HEK293T (cell line): ENCODE data around the gene TCEANC2.
"Not testable (repeated sequence)": the region's sequence is repeated elsewhere in the genome, so short reads cannot be mapped to it uniquely, and the experiment has no call there.

Source experiments
- CTCF ChIA-PET: fragments of 350-600 bp; formaldehyde crosslinking; extraction: SDS; loops from one replicate; lab custom pipeline; 2021; ENCODE audit warnings: antibody characterized with exemption, inconsistent platforms; lab: Yijun Ruan, JAX
- POLR2A ChIA-PET: fragments of 350-600 bp; formaldehyde crosslinking; extraction: SDS; loops from one replicate; lab custom pipeline; 2020; ENCODE audit warnings: antibody characterized with exemption, inconsistent platforms; lab: Yijun Ruan, JAX
- DNase-seq: peaks from one replicate; pipeline ENCODE4 v3.0.0; 2012; ENCODE audit warnings: mixed read lengths; ENCODE audit errors: extremely low spot score
- ARNT ChIP-seq: fragments of 450-650 bp; IDR thresholded peaks from 2 replicates; pipeline ENCODE4 v1.6.1; 2017; ENCODE audit warnings: mild to moderate bottlenecking
- BHLHE40 ChIP-seq: fragments of 450-650 bp; IDR thresholded peaks from 2 replicates; pipeline ENCODE4 v1.6.1; 2016; ENCODE audit warnings: mild to moderate bottlenecking, moderate library complexity, borderline replicate concordance
- CTBP1 ChIP-seq: fragments of 450-650 bp; IDR thresholded peaks from 2 replicates; pipeline ENCODE4 v1.6.1; 2016; ENCODE audit warnings: borderline replicate concordance
- ELF4 ChIP-seq: fragments of 450-650 bp; IDR thresholded peaks from 2 replicates; pipeline ENCODE4 v1.6.1; 2017; ENCODE audit warnings: antibody characterized with exemption
- FOXA1 ChIP-seq: fragments of 450-650 bp; IDR thresholded peaks from 2 replicates; pipeline ENCODE4 v1.6.1; 2016; ENCODE audit warnings: mild to moderate bottlenecking
- FOXK2 ChIP-seq: fragments of 450-650 bp; IDR thresholded peaks from 2 replicates; pipeline ENCODE4 v1.6.1; 2016; ENCODE audit warnings: mild to moderate bottlenecking
- FOXM1 ChIP-seq: fragments of 450-650 bp; IDR thresholded peaks from 2 replicates; pipeline ENCODE4 v1.6.1; 2017; ENCODE audit warnings: mild to moderate bottlenecking, borderline replicate concordance
- HDGF ChIP-seq: fragments of 450-650 bp; IDR thresholded peaks from 2 replicates; pipeline ENCODE4 v1.6.1; 2017; ENCODE audit warnings: antibody characterized with exemption, borderline replicate concordance
- L3MBTL2 ChIP-seq: fragments of 450-650 bp; conservative IDR thresholded peaks from 2 replicates; pipeline ENCODE4 v1.6.1; 2016; ENCODE audit warnings: mild to moderate bottlenecking
- LEF1 ChIP-seq: fragments of 450-650 bp; IDR thresholded peaks from 2 replicates; pipeline ENCODE4 v1.6.1; 2017; ENCODE audit warnings: mild to moderate bottlenecking, borderline replicate concordance
- NFRKB ChIP-seq: fragments of 450-650 bp; IDR thresholded peaks from 2 replicates; pipeline ENCODE4 v1.6.1; 2016; ENCODE audit warnings: mild to moderate bottlenecking, moderate library complexity
- SP1 ChIP-seq: fragments of 450-650 bp; IDR thresholded peaks from 2 replicates; pipeline ENCODE4 v1.6.1; 2017
- SUZ12 ChIP-seq: fragments of 450-650 bp; IDR thresholded peaks from 2 replicates; pipeline ENCODE4 v1.6.1; 2016; ENCODE audit warnings: mild to moderate bottlenecking
- TARDBP ChIP-seq: fragments of 450-650 bp; IDR thresholded peaks from 2 replicates; pipeline ENCODE4 v1.6.1; 2016
- ZNF384 ChIP-seq: fragments of 450-650 bp; IDR thresholded peaks from 2 replicates; pipeline ENCODE4 v1.6.1; 2016
- TF ChIP-seq, protein P1 (sequence below): fragments of 450-650 bp; IDR thresholded peaks from 2 replicates; pipeline ENCODE4 v1.6.1; 2016

Gene TCEANC2

DNA sequence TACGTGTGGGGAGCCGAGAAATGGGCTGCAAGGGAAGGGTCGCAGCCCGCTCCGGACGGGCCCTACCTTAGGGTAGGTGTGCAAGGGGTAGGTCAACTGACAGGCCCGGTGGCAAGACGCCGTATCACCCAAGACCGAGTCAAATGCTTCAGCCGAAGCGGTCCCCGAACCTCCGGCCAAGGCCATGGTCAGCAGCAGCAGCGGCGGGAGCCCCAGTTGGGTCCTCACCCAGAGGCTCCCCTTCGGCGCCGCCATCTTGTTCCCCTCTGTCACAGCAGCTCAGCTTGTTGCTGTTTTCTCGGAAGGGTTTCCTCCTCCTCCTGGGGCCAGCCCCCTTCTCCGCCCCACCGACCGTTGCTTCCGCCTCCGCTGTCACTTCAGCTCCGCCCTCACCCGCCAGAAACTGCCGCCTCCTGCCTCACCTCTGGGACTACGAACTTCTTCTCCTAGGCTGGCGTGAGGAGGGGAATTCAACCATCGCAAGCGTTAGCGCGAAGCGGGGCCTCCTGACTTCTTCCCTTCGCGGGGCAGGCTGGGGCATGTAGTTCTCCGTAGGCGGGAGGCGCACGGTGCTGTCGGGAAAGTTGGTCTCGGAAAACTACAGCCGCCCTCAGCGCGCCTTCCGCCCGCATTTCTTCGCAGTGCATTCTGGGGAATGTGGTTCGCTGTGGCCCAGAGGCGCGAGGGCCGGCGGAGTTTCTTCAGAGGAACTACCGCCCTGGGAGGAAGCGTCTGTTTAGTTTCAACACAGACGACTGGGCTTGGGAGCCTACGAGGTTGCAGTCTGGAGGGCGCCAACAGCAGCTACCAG lies at the start of gene TCEANC2, which contains the start of gene TMEM59:
TSS of gene TCEANC2 (plus strand) at position 675 of the 811 bp plus-strand sequence. CDS start 815 bp downstream, outside the sequence.
TSS of gene TMEM59 (minus strand) at position 271 of the 811 bp plus-strand sequence. CDS start at position 255, 16 bp downstream.
- CTCF ChIA-PET = interaction anchor here (0.5 to 0.8 kb wide), 3 partner anchors 29 to 551 kb away, joined by 3 read pairs; no protein-coding TSS in a partner anchor
- TF ChIP-seq LEF1 (no peak), FOXA1 (no peak), BHLHE40 (no peak), CTBP1 (no peak), HDGF (no peak), SUZ12 (peak; percentile 83), ELF4 (peak; percentile 86), SP1 (no peak), ZNF384 (no peak), FOXK2 (peak; percentile 88), FOXM1 (no peak), ARNT (no peak), L3MBTL2 (peak; percentile 63), TARDBP (no peak)
- TF ChIP-seq, protein P1, sequence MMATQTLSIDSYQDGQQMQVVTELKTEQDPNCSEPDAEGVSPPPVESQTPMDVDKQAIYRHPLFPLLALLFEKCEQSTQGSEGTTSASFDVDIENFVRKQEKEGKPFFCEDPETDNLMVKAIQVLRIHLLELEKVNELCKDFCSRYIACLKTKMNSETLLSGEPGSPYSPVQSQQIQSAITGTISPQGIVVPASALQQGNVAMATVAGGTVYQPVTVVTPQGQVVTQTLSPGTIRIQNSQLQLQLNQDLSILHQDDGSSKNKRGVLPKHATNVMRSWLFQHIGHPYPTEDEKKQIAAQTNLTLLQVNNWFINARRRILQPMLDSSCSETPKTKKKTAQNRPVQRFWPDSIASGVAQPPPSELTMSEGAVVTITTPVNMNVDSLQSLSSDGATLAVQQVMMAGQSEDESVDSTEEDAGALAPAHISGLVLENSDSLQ = peak; percentile 79
- POLR2A ChIA-PET = interaction anchor here (0.8 to 2.4 kb wide), 9 partner anchors 9 to 669 kb away, joined by 3 to 7 read pairs (median 3); partner anchors contain the start of genes CYB5RL, IFT25 and MRPL37
- peak; percentile 95 for DNase-seq

DNA sequence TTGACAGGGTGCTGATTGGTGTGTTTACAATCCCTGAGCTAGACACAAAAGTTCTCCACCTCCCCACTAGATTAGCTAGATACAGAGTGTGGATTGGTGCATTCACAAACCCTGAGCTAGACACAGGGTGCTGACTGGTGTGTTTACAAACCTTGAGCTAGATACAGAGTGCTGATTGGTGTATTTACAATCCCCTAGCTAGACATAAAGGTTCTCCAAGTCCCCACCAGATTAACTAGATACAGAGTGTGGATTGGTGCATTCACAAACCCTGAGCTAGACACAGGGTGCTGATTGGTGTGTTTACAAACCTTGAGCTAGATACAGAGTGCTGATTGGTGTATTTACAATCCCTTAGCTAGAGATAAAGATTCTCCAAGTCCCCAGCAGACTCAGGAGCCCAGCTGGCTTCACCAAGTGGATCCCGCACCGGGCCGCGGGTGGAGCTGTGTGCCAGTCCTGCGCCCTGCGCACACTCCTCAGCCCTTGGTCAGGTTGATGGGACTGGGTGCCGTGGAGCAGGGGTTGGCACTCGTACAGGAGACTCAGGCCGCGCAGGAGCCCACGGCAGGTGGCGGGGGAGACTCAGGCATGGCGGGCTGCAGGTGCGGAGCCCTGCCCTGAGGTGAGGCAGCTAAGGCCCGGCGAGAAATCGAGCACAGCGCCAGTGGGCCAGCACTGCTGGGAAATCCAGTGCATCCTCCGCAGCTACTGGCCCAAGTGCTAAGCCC lies 49.5 kb upstream of the TCEANC2 start:
- POLR2A ChIA-PET, DNase-seq, CTCF ChIA-PET: not testable (repeated sequence)

DNA sequence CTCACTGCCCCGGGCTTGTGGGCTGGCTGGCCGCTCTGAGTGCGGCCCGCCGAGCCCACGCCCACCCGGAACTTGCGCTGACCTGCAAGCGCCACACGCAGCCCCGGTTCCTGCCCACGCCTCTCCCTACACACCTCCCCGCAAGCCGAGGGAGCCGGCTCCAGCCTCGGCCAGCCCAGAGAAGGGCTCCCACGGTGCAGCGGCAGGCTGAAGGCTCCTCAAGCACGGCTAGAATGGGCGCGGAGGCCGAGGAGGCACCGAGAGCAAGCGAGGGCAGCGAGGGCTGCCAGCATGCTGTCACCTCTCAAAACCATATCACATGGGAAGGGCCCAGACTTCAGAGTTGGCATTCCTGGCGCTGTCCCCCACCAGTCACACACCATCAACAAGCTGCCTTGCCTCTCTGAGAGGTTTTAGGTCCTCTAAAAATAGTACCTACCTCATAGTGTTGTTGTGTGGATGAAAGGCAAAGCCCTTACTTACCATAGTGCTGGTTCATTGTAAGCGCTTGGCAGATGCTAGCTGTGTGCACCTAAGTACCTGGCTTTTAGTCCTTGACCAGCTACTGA lies 48.8 kb upstream of the TCEANC2 start:
- TF ChIP-seq LEF1 (no peak), SP1 (no peak), ZNF384 (no peak), L3MBTL2 (no peak), SUZ12 (no peak), ELF4 (no peak)
- TF ChIP-seq, protein P1 = no peak
- POLR2A ChIA-PET = no interaction called here
- no peak for DNase-seq
- CTCF ChIA-PET = no interaction called here

DNA sequence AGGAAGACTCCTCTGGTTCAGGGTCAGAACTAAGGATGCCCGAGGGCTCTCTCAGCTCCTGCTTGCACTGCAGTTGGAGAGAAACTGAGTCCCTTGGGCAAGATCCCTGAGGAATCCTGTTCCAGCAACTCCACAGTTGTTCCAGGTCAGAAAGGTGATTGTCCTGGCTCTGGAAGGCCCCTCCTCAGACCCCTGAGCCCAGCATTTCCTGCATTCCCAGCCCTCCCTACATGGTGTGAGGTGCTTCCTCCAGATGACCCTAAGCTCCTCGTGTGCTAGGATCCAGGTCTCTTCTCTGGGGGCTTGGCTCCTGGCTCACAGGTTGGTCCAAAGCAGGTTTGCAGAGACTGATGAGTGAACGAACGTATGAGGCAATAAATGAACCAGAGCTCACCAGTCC lies 46.9 kb upstream of the TCEANC2 start:
- no peak for TF ChIP-seq L3MBTL2
- TF ChIP-seq ZNF384 = no peak
- no peak for TF ChIP-seq SP1
- no peak for TF ChIP-seq LEF1
- no peak for TF ChIP-seq FOXA1
- POLR2A ChIA-PET = interaction anchor here (0.9 kb wide), 1 partner anchor 61 kb away, joined by 4 read pairs; the partner anchor contains the start of genes IFT25 and LRRC42
- CTCF ChIA-PET = interaction anchor here (0.6 kb wide), 1 partner anchor 77 kb away, joined by 6 read pairs; no protein-coding TSS in a partner anchor
- no peak for DNase-seq

DNA sequence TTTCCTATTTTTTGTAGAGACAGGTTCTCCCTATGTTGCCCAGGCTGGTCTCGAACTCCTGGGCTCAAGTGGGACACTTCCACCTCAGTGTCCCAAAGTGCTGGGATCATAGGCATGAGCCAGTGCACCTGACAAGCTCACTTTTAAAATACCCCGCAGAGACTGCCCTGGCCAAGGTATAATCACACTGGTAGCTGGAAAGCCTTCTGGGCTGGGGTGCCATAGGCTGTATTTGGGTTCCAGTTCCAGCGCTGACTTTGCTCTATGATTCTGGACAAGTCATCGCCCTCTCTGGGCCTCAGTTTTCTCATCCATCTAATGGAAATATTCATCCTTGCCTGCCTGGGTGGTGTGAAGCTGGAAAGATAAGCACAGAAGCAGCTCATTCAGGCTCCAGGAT lies 45.8 kb upstream of the TCEANC2 start:
- no peak for DNase-seq
- CTCF ChIA-PET = interaction anchor here (0.6 kb wide), 1 partner anchor 66 kb away, joined by 3 read pairs; no protein-coding TSS in a partner anchor
- POLR2A ChIA-PET = interaction anchor here (1.4 kb wide), 1 partner anchor 46 kb away, joined by 4 read pairs; the partner anchor contains the start of genes TCEANC2 and TMEM59
- TF ChIP-seq SUZ12 = no peak
- no peak for TF ChIP-seq HDGF
- TF ChIP-seq ARNT = no peak
- no peak for TF ChIP-seq LEF1
- TF ChIP-seq FOXA1 = no peak
- TF ChIP-seq, protein P1 = no peak
- no peak for TF ChIP-seq ZNF384
- TF ChIP-seq BHLHE40 = no peak
- no peak for TF ChIP-seq TARDBP
- TF ChIP-seq L3MBTL2 = no peak
- TF ChIP-seq NFRKB = no peak
- no peak for TF ChIP-seq FOXM1
- TF ChIP-seq ELF4 = no peak
- no peak for TF ChIP-seq FOXK2
- TF ChIP-seq SP1 = no peak

DNA sequence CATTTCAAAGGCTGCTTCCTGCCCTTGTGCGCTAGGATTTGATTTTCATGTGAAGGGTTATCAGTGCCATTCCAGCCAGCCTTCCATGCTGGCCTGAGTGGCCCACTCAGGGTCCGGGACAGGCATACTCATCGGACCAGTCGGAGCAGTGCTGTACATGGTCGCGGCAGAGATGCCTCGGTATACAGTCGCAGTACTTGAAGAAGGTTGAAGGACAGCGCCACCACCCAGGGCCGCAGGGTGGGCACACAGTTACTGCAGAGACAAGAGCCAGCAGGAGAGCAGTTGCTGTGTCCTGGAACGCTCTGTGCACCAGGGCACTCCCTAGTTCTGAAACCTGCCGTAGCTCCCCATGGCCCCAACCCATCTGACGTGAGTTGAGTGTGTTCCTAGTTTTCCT lies 44.5 kb upstream of the TCEANC2 start:
- POLR2A ChIA-PET = no interaction called here
- no peak for DNase-seq
- no peak for TF ChIP-seq HDGF
- TF ChIP-seq FOXK2 = no peak
- TF ChIP-seq, protein P1 = no peak
- no peak for TF ChIP-seq TARDBP
- TF ChIP-seq LEF1 = no peak
- TF ChIP-seq BHLHE40 = no peak
- TF ChIP-seq CTBP1 = no peak
- TF ChIP-seq NFRKB = no peak
- no peak for TF ChIP-seq ARNT
- TF ChIP-seq SP1 = no peak
- no peak for TF ChIP-seq SUZ12
- CTCF ChIA-PET = no interaction called here
